Measurements from ENCODE around the gene INKA1. TPM values are rescaled to one million over a fixed set of nuclear protein-coding genes. Genes with fewer than 3 reads are reported as not detected.

INKA1 gene
- total and polyA plus RNA-seq, 2 donors (not counting 1 experiment from before 2014, with no cell fraction given), result 6.5 to 7.3 TPM

GRCh38 chr3:49794926-49795905, 7.8 kb upstream of the INKA1 start:
- no peaks in the 10 kb centered on the region for H3K36me3 ChIP-seq (ENCODE audit: control insufficient read depth, insufficient read depth, low read length)
- no peak overlapping the region for H3K4me3 ChIP-seq (replicated peaks in 1 of 4; ENCODE audit: control extremely low read depth in 1 of 4, insufficient read depth in 1 of 4, low read depth in 3 of 4, low read length in 4 of 4)
- H3K27me3 ChIP-seq (ENCODE audit: control insufficient read depth, insufficient read depth, low read length), result no peaks in the 10 kb centered on the region
- H4K20me1 ChIP-seq (ENCODE audit: control insufficient read depth, extremely low read depth, insufficient read depth, low read length), result no peaks in the 10 kb centered on the region
- no peak for TF ChIP-seq EZH2 (IDR thresholded peaks at IDR 0.05; ENCODE audit: low read length, missing control alignments)
- no peak for TF ChIP-seq CTCF (conservative IDR thresholded peaks at IDR 0.05 in 1 of 2, IDR thresholded peaks at IDR 0.05 in 1 of 2; ENCODE audit: low read depth in 1 of 2, low read length in 2 of 2)
- no peaks in the 10 kb centered on the region for H3K9me3 ChIP-seq (ENCODE audit: control insufficient read depth, insufficient read depth, low read depth, low read length)
- DNase-seq (ENCODE audit: low read depth in 2 of 2), result no peak
- H3K4me1 ChIP-seq (ENCODE audit: control insufficient read depth, extremely low read depth, insufficient read depth, low read length), result peaks cover 6% of the 10 kb centered on the region
- no peak overlapping the region for H3K4me2 ChIP-seq (ENCODE audit: extremely low read depth, insufficient read depth, low read length)
- H3K27ac ChIP-seq (ENCODE audit: insufficient read depth, low read length), result no peak overlapping the region
- H2AFZ ChIP-seq (ENCODE audit: low read length), result no peak overlapping the region
- no peak overlapping the region for H3K9ac ChIP-seq (ENCODE audit: insufficient read depth, low read length)
- no peaks in the 10 kb centered on the region for H3K79me2 ChIP-seq (ENCODE audit: control insufficient read depth, insufficient read depth, low read length)

GRCh38 chr3:49799105-49799504, 4.0 kb upstream of the INKA1 start:
- Histone ChIP-seq H3K9me3 (ENCODE audit: control insufficient read depth, insufficient read depth, low read depth, low read length) (no peaks in the 10 kb centered on the region), H2AFZ (ENCODE audit: low read length) (no peak overlapping the region), H3K36me3 (ENCODE audit: control insufficient read depth, insufficient read depth, low read length) (no peaks in the 10 kb centered on the region), H3K27me3 (ENCODE audit: control insufficient read depth, insufficient read depth, low read length) (no peaks in the 10 kb centered on the region), H3K4me2 (ENCODE audit: extremely low read depth, insufficient read depth, low read length) (no peak overlapping the region), H3K4me3 (replicated peaks in 1 of 4; ENCODE audit: control extremely low read depth in 1 of 4, insufficient read depth in 1 of 4, low read depth in 3 of 4, low read length in 4 of 4) (no peak overlapping the region), H3K9ac (ENCODE audit: insufficient read depth, low read length) (no peak overlapping the region), H3K4me1 (ENCODE audit: control insufficient read depth, extremely low read depth, insufficient read depth, low read length) (peaks cover 8% of the 10 kb centered on the region), H4K20me1 (ENCODE audit: control insufficient read depth, extremely low read depth, insufficient read depth, low read length) (no peaks in the 10 kb centered on the region), H3K27ac (ENCODE audit: insufficient read depth, low read length) (no peak overlapping the region), H3K79me2 (ENCODE audit: control insufficient read depth, insufficient read depth, low read length) (no peaks in the 10 kb centered on the region)
- TF ChIP-seq CTCF (conservative IDR thresholded peaks at IDR 0.05 in 1 of 2, IDR thresholded peaks at IDR 0.05 in 1 of 2; ENCODE audit: low read depth in 1 of 2, low read length in 2 of 2), result no peak
- TF ChIP-seq EZH2 (IDR thresholded peaks at IDR 0.05; ENCODE audit: low read length, missing control alignments), result no peak
- no peak for DNase-seq (ENCODE audit: low read depth in 2 of 2)

GRCh38 chr3:49799761-49800160, 3.3 kb upstream of the INKA1 start, which contains the start of gene CDHR4:
Gene CDHR4 (minus strand): TSS chr3:49799873. CDS start chr3:49799812, 61 bp downstream.
- Histone ChIP-seq H3K27me3 (ENCODE audit: control insufficient read depth, insufficient read depth, low read length) (no peaks in the 10 kb centered on the region), H2AFZ (ENCODE audit: low read length) (no peak within 1 kb of the TSS), H4K20me1 (ENCODE audit: control insufficient read depth, extremely low read depth, insufficient read depth, low read length) (no peaks in the 10 kb centered on the region), H3K9me3 (ENCODE audit: control insufficient read depth, insufficient read depth, low read depth, low read length) (no peaks in the 10 kb centered on the region), H3K27ac (ENCODE audit: insufficient read depth, low read length) (no peak within 1 kb of the TSS), H3K9ac (ENCODE audit: insufficient read depth, low read length) (no peak within 1 kb of the TSS), H3K36me3 (ENCODE audit: control insufficient read depth, insufficient read depth, low read length) (no peaks in the 10 kb centered on the region), H3K4me2 (ENCODE audit: extremely low read depth, insufficient read depth, low read length) (peak within 1 kb of the TSS; percentile 42), H3K79me2 (ENCODE audit: control insufficient read depth, insufficient read depth, low read length) (no peaks in the 10 kb centered on the region), H3K4me3 (replicated peaks in 1 of 4; ENCODE audit: control extremely low read depth in 1 of 4, insufficient read depth in 1 of 4, low read depth in 3 of 4, low read length in 4 of 4) (no peak within 1 kb of the TSS), H3K4me1 (ENCODE audit: control insufficient read depth, extremely low read depth, insufficient read depth, low read length) (peaks cover 15% of the 10 kb centered on the region)
- DNase-seq (ENCODE audit: low read depth in 2 of 2), result peak; percentile 45 to 67
- TF ChIP-seq EZH2 (IDR thresholded peaks at IDR 0.05; ENCODE audit: low read length, missing control alignments) (no peak), CTCF (conservative IDR thresholded peaks at IDR 0.05 in 1 of 2, IDR thresholded peaks at IDR 0.05 in 1 of 2; ENCODE audit: low read depth in 1 of 2, low read length in 2 of 2) (no peak)

Measured in fibroblast of lung (primary cell).